Endothelial cell of hepatic sinusoid (primary cell): ENCODE results near the gene ACKR2.

Source experiments
- in situ Hi-C: cut with HindIII; loops from 2 replicates; pipeline ENCODE4 v1.10.0; 2017; ENCODE audit warnings: low sequenced_read_pairs

Gene ACKR2

GRCh38 chr3:42853739-42854302 lies 44.6 kb downstream of the ACKR2 start:
- in situ Hi-C loops: no loop called here

- in situ Hi-C loops: no loop called here
Measured at GRCh38 chr3:42855219-42855546, 45.9 kb downstream of the ACKR2 start.

- in situ Hi-C loops: no loop called here
Measured at GRCh38 chr3:42855547-42856380, 46.5 kb downstream of the ACKR2 start.

- in situ Hi-C loops: no loop called here
Measured at GRCh38 chr3:42856544-42856943, 47.3 kb downstream of the ACKR2 start.

- in situ Hi-C loops: no loop called here
Measured at GRCh38 chr3:42864321-42864950, 55.2 kb downstream of the ACKR2 start.

- in situ Hi-C loops: no loop called here
Measured at GRCh38 chr3:42865256-42865655, 56.0 kb downstream of the ACKR2 start.

- in situ Hi-C loops: no loop called here
Measured at GRCh38 chr3:42867138-42867537, 57.9 kb downstream of the ACKR2 start.

GRCh38 chr3:42868841-42869240 lies 59.6 kb downstream of the ACKR2 start:
- in situ Hi-C loops: no loop called here

GRCh38 chr3:42871592-42872196 lies 62.4 kb downstream of the ACKR2 start:
- in situ Hi-C loops: no loop called here

GRCh38 chr3:42872718-42873117 lies 63.5 kb downstream of the ACKR2 start:
- in situ Hi-C loops: no loop called here

- in situ Hi-C loops: no loop called here
Measured at GRCh38 chr3:42873221-42873982, 64.2 kb downstream of the ACKR2 start.

- in situ Hi-C loops: loop anchor here (5.0 to 25.0 kb wide), 2 partner anchors 67 to 112 kb away; partner anchors contain the start of genes ACKR2 and CCDC13
Measured at GRCh38 chr3:42874749-42875148, 65.5 kb downstream of the ACKR2 start.

- in situ Hi-C loops: loop anchor here (5.0 to 25.0 kb wide), 2 partner anchors 68 to 113 kb away; partner anchors contain the start of genes ACKR2 and CCDC13
Measured at GRCh38 chr3:42875325-42876151, 66.3 kb downstream of the ACKR2 start, which contains the start of gene CYP8B1. CYP8B1 (minus strand) TSS chr3:42875879; CDS start chr3:42875816, 63 bp downstream.

- in situ Hi-C loops: loop anchor here (5.0 to 25.0 kb wide), 2 partner anchors 69 to 114 kb away; partner anchors contain the start of genes ACKR2 and CCDC13
Measured at GRCh38 chr3:42876401-42876800, 67.2 kb downstream of the ACKR2 start.

- in situ Hi-C loops: loop anchor here (5.0 to 25.0 kb wide), 2 partner anchors 70 to 115 kb away; partner anchors contain the start of genes ACKR2 and CCDC13
Measured at GRCh38 chr3:42876940-42877720, 67.9 kb downstream of the ACKR2 start.

- in situ Hi-C loops: loop anchor here (5.0 to 25.0 kb wide), 2 partner anchors 71 to 116 kb away; partner anchors contain the start of genes ACKR2 and CCDC13
Measured at GRCh38 chr3:42877881-42878280, 68.6 kb downstream of the ACKR2 start.

- in situ Hi-C loops: loop anchor here (25.0 kb wide), 1 partner anchor 118 kb away; the partner anchor contains the start of gene CCDC13
Measured at GRCh38 chr3:42880183-42880582, 70.9 kb downstream of the ACKR2 start.

GRCh38 chr3:42880601-42881451 lies 71.6 kb downstream of the ACKR2 start:
- in situ Hi-C loops: loop anchor here (25.0 kb wide), 1 partner anchor 119 kb away; the partner anchor contains the start of gene CCDC13
